HG03064 (cell line): ENCODE results near the gene UQCRQ.

Experiments
- ATAC-seq: cut with Tn5 transposase; IDR thresholded peaks from one replicate; pipeline ENCODE4 v1.9.1; 2021; ENCODE audit warnings: low read depth; ENCODE audit not compliant: unreplicated experiment

Gene UQCRQ

GRCh38 chr5:132866342-132867045, at the start of gene UQCRQ, which contains the start of gene GDF9:
Gene UQCRQ (plus strand): TSS chr5:132866642. CDS start chr5:132866882, 240 bp downstream.
Gene GDF9 (minus strand): TSS chr5:132866469. CDS start chr5:132864533, 1,936 bp downstream.
- peak; percentile 99 for ATAC-seq

- ATAC-seq: no peak
Measured at GRCh38 chr5:132817011-132817410, 49.4 kb upstream of the UQCRQ start.

- no peak for ATAC-seq
Measured at GRCh38 chr5:132819468-132819867, 47.0 kb upstream of the UQCRQ start.

GRCh38 chr5:132820162-132820754, 46.2 kb upstream of the UQCRQ start:
- peak; percentile 75 for ATAC-seq

- ATAC-seq: no peak
Measured at GRCh38 chr5:132821350-132821749, 45.1 kb upstream of the UQCRQ start.

- no peak for ATAC-seq
Measured at GRCh38 chr5:132821791-132822190, 44.7 kb upstream of the UQCRQ start.

- ATAC-seq: no peak
Measured at GRCh38 chr5:132822650-132823480, 43.6 kb upstream of the UQCRQ start.

- no peak for ATAC-seq
Measured at GRCh38 chr5:132823481-132824050, 42.9 kb upstream of the UQCRQ start.

- ATAC-seq: no peak
Measured at GRCh38 chr5:132824426-132824825, 42.0 kb upstream of the UQCRQ start.

- no peak for ATAC-seq
Measured at GRCh38 chr5:132825033-132825833, 41.2 kb upstream of the UQCRQ start.

GRCh38 chr5:132825834-132826391, 40.5 kb upstream of the UQCRQ start:
- ATAC-seq: no peak

- ATAC-seq: no peak
Measured at GRCh38 chr5:132826424-132827082, 39.9 kb upstream of the UQCRQ start.

- no peak for ATAC-seq
Measured at GRCh38 chr5:132827943-132828673, 38.3 kb upstream of the UQCRQ start.

- no peak for ATAC-seq
Measured at GRCh38 chr5:132828846-132829494, 37.5 kb upstream of the UQCRQ start.

- ATAC-seq: peak; percentile 71
Measured at GRCh38 chr5:132829742-132830435, 36.6 kb upstream of the UQCRQ start.

- ATAC-seq: peak; percentile 75
Measured at GRCh38 chr5:132830436-132831094, 35.9 kb upstream of the UQCRQ start, which contains the start of gene SHROOM1. Gene SHROOM1 (minus strand): TSS chr5:132830647. CDS start chr5:132826140, 4,507 bp downstream.
